ENCODE measurements around the gene ARL1.

DNA sequence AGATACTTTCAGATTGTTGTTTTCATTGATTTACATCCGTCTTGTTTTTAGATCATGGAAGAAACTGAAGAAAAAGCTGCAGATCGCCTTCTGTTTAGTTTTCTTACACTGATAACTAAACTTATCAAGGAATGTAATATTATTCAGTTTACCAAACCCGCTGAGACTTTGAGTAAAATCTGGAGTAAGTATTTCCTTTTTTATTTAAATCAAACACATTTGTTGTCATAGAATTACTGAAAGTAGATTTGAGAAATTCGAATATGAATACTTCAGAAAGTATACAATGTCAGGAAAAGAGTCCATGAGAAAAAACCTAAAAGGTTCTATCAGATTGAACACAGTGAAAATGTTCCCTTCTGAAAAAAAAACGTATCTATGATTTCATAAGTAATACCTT is 32.0 kb downstream of the ARL1 start:
- TF ChIP-seq, protein P1, sequence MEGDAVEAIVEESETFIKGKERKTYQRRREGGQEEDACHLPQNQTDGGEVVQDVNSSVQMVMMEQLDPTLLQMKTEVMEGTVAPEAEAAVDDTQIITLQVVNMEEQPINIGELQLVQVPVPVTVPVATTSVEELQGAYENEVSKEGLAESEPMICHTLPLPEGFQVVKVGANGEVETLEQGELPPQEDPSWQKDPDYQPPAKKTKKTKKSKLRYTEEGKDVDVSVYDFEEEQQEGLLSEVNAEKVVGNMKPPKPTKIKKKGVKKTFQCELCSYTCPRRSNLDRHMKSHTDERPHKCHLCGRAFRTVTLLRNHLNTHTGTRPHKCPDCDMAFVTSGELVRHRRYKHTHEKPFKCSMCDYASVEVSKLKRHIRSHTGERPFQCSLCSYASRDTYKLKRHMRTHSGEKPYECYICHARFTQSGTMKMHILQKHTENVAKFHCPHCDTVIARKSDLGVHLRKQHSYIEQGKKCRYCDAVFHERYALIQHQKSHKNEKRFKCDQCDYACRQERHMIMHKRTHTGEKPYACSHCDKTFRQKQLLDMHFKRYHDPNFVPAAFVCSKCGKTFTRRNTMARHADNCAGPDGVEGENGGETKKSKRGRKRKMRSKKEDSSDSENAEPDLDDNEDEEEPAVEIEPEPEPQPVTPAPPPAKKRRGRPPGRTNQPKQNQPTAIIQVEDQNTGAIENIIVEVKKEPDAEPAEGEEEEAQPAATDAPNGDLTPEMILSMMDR (conservative IDR thresholded peaks at IDR 0.05; ENCODE audit: low read depth, low read length) = no peak
- TF ChIP-seq EZH2 (IDR thresholded peaks at IDR 0.05; ENCODE audit: low read length, unreplicated experiment) (no peak), EZH2phosphoT487 (IDR thresholded peaks at IDR 0.05; ENCODE audit: borderline replicate concordance, low read length) (no peak)

Data from PC-3 (cell line).